ENCODE measurements around the gene CASP12.

DNA sequence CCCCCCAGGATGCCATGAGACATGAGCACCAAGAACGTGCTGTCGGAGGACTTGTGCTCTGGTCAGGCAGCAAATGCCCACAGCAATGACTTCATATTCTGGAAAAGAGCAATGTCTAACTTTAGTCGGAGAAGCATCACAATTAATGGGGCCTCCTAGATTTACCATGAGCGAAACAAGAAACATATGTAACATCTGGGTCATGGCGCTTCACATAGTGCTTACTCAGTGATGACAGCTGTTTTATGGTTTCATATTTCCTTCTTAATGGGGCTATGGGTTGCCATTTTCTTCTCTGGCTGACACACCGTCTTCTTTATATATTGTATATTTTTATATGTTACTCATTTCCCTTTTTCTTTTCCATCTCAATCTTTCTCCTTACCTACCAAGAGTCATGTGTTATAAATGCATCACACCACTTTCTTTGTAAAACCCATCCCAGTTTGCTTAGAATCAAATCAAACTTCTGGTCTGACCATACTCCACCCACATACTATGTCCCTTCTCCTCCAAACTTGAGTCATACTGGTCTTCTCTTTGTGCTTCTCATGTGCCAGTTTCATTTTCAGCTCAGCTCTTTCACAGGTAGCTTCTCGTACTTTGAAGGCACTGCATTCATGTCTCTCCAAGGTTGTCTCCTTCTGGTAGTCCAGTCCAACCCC, 9.4 kb upstream of the CASP12 start:
- TF ChIP-seq, protein P1, sequence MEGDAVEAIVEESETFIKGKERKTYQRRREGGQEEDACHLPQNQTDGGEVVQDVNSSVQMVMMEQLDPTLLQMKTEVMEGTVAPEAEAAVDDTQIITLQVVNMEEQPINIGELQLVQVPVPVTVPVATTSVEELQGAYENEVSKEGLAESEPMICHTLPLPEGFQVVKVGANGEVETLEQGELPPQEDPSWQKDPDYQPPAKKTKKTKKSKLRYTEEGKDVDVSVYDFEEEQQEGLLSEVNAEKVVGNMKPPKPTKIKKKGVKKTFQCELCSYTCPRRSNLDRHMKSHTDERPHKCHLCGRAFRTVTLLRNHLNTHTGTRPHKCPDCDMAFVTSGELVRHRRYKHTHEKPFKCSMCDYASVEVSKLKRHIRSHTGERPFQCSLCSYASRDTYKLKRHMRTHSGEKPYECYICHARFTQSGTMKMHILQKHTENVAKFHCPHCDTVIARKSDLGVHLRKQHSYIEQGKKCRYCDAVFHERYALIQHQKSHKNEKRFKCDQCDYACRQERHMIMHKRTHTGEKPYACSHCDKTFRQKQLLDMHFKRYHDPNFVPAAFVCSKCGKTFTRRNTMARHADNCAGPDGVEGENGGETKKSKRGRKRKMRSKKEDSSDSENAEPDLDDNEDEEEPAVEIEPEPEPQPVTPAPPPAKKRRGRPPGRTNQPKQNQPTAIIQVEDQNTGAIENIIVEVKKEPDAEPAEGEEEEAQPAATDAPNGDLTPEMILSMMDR (IDR thresholded peaks at IDR 0.05) = no peak
- no peak for TF ChIP-seq POLR2A (IDR thresholded peaks at IDR 0.05)
